Activated T-helper 9 cell treated with anti-CD3 and anti-CD28 coated beads, Interleukin-2, amount 50 U/mL, for 16 hours (primary cell): ENCODE measurements around the gene OS9.

Source experiments
- DNase-seq: peaks from one replicate; pipeline ENCODE4 v3.0.0-alpha.2; 2020; ENCODE audit warnings: low read depth

The OS9 gene

GRCh38 chr12:57723630-57723962 lies 29.7 kb downstream of the OS9 start:
- DNase-seq = no peak

- DNase-seq = no peak
Observed at GRCh38 chr12:57724003-57724935, 30.3 kb downstream of the OS9 start.

- no peak for DNase-seq
Observed at GRCh38 chr12:57724936-57725740, 31.2 kb downstream of the OS9 start.

- DNase-seq = no peak
Observed at GRCh38 chr12:57725851-57726150, 31.9 kb downstream of the OS9 start.

- no peak for DNase-seq
Observed at GRCh38 chr12:57726151-57726883, 32.4 kb downstream of the OS9 start.

GRCh38 chr12:57726884-57727757 lies 33.2 kb downstream of the OS9 start:
- no peak for DNase-seq

- no peak for DNase-seq
Observed at GRCh38 chr12:57727758-57728395, 33.9 kb downstream of the OS9 start.

- no peak for DNase-seq
Observed at GRCh38 chr12:57729321-57729844, 35.5 kb downstream of the OS9 start.

GRCh38 chr12:57730336-57731067 lies 36.6 kb downstream of the OS9 start:
- no peak for DNase-seq

- DNase-seq = no peak
Observed at GRCh38 chr12:57731411-57732080, 37.6 kb downstream of the OS9 start.

GRCh38 chr12:57732270-57732669 lies 38.3 kb downstream of the OS9 start:
- DNase-seq = no peak

GRCh38 chr12:57732726-57733593 lies 39.0 kb downstream of the OS9 start:
- DNase-seq = no peak

GRCh38 chr12:57733928-57734327 lies 40.0 kb downstream of the OS9 start:
- DNase-seq = no peak

- no peak for DNase-seq
Observed at GRCh38 chr12:57734591-57734990, 40.7 kb downstream of the OS9 start.

GRCh38 chr12:57735198-57735855 lies 41.4 kb downstream of the OS9 start:
- DNase-seq = no peak

GRCh38 chr12:57735952-57736740 lies 42.2 kb downstream of the OS9 start:
- DNase-seq = no peak

- no peak for DNase-seq
Observed at GRCh38 chr12:57736741-57737466, 43.0 kb downstream of the OS9 start.
